Upper lobe of right lung (tissue), 1 donor: ENCODE results near the gene OR2A2. TPM values are rescaled to one million over a fixed set of nuclear protein-coding genes. Genes with fewer than 3 reads are reported as not detected.

Experiments used
- ATAC-seq: fragments of 200-7000 bp; cut with Tn5 transposase; one replicate; pipeline ENCODE4 v1.9.1; 2020; ENCODE audit warnings: mild to moderate bottlenecking, moderate library complexity
- DNase-seq: peaks from one replicate; pipeline ENCODE4 v3.0.0-alpha.2; 2020
- H3K27ac ChIP-seq: fragments of 200-600 bp; one replicate; pipeline ENCODE4 v1.8.0; 2022
- H3K27me3 ChIP-seq: fragments of 200-600 bp; one replicate; pipeline ENCODE4 v1.8.0; 2022; ENCODE audit warnings: mild to moderate bottlenecking
- H3K36me3 ChIP-seq: fragments of 200-600 bp; one replicate; pipeline ENCODE4 v1.8.0; 2022
- H3K4me1 ChIP-seq: fragments of 200-600 bp; one replicate; pipeline ENCODE4 v1.8.0; 2022
- H3K4me3 ChIP-seq: fragments of 200-600 bp; one replicate; pipeline ENCODE4 v1.8.0; 2022; ENCODE audit warnings: mild to moderate bottlenecking
- H3K9me3 ChIP-seq: fragments of 200-600 bp; one replicate; pipeline ENCODE4 v1.8.0; 2022
- intact Hi-C: fragments of 100-400 bp; cut with DNase I; formaldehyde crosslinking; loops from one replicate; pipeline ENCODE4 v1.11.0; 2022
- total RNA-seq: library from RNA; stranded (reverse); fragmentation: NEBNext Ultra II Directional; extraction: Animal tissue kit (Norgen Biotek cat#: 25700); gene quantifications from one replicate; pipeline ENCODE4 v1.2.1, GENCODE V29; 2021
- TF ChIP-seq, protein P1 (sequence below): fragments of 200-600 bp; IDR thresholded peaks from one replicate; pipeline ENCODE4 v1.8.0; 2022; ENCODE audit warnings: antibody characterized with exemption
- donor health status: DM: no; HTN: yes; CAD: no; lungs with severe emphysema.

Gene OR2A2
- total RNA-seq, 1 donor from 2014 or later, result not detected

DNA sequence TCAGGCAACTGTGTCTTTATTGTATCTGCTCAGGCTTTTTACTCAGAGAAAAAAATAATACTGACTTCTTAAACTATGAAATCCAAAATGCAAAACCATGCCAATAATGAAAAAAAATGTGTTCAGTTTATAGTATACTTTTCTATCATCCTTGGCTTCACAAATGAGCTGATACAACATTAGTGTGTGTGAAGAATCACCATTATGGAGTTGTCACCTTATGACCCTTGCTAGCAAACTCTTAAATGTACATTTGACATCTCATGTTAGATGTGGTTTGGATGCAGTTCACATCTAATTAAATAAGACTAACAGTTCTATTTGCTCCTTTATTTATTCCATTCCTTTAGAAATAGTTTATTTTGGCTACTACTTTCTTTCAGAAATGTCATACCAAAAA lies 4.2 kb upstream of the OR2A2 start:
- Histone ChIP-seq H3K27ac (no peak overlapping the region), H3K9me3 (no peaks in the 10 kb centered on the region), H3K4me1 (no peaks in the 10 kb centered on the region), H3K27me3 (no peaks in the 10 kb centered on the region), H3K4me3 (no peak overlapping the region), H3K36me3 (no peaks in the 10 kb centered on the region)
- ATAC-seq, result no peak
- intact Hi-C loops, result no loop called here
- no peak for DNase-seq
- TF ChIP-seq, protein P1, sequence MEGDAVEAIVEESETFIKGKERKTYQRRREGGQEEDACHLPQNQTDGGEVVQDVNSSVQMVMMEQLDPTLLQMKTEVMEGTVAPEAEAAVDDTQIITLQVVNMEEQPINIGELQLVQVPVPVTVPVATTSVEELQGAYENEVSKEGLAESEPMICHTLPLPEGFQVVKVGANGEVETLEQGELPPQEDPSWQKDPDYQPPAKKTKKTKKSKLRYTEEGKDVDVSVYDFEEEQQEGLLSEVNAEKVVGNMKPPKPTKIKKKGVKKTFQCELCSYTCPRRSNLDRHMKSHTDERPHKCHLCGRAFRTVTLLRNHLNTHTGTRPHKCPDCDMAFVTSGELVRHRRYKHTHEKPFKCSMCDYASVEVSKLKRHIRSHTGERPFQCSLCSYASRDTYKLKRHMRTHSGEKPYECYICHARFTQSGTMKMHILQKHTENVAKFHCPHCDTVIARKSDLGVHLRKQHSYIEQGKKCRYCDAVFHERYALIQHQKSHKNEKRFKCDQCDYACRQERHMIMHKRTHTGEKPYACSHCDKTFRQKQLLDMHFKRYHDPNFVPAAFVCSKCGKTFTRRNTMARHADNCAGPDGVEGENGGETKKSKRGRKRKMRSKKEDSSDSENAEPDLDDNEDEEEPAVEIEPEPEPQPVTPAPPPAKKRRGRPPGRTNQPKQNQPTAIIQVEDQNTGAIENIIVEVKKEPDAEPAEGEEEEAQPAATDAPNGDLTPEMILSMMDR, result no peak

DNA sequence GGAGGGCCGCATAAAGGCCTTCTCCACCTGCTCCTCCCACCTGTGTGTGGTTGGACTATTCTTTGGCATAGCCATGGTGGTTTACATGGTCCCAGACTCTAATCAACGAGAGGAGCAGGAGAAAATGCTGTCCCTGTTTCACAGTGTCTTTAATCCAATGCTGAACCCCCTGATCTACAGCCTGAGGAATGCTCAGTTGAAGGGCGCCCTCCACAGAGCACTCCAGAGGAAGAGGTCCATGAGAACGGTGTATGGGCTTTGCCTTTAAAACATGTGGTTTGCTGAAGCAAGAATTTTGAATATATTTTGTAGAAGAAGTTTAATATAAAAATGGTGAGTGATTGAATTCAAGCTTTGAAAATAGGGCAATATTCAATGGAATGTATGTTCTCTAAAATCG lies 889 bp downstream of the OR2A2 start:
- no peak for ATAC-seq
- H3K27me3 ChIP-seq, result peaks cover 3% of the 10 kb centered on the region
- intact Hi-C loops, result no loop called here

DNA sequence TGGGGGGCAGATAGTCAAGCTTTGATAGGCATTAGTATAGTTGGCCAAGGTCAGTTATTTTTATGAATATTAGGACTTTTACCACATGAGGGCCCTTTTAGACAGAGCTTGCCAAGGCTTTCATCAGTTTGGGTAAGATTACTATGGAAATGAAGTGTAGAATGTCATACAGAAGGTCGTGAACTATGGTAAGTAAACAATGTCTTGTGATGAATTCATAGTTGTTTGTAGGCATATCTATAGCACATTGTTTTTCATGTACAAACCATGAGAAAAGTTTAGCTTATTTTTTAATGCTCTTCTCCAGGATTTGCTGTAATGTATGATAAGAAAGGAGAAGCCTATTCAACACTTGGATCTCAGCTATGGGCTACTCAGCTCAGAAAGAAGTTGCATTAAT lies 4.3 kb downstream of the OR2A2 start:
- ATAC-seq (no peak), DNase-seq (no peak)
- H3K9me3 ChIP-seq, result no peaks in the 10 kb centered on the region
- H3K4me1 ChIP-seq, result no peaks in the 10 kb centered on the region
- no peak overlapping the region for H3K27ac ChIP-seq
- intact Hi-C loops, result no loop called here
- no peak overlapping the region for H3K4me3 ChIP-seq
- TF ChIP-seq, protein P1, result no peak
- H3K27me3 ChIP-seq, result peaks cover 3% of the 10 kb centered on the region
- no peaks in the 10 kb centered on the region for H3K36me3 ChIP-seq

More for the DNA sequence above, 889 bp downstream of the OR2A2 start:
- H3K27ac ChIP-seq, result no peak overlapping the region
- no peak for DNase-seq
- H3K9me3 ChIP-seq, result no peaks in the 10 kb centered on the region
- no peak overlapping the region for H3K4me3 ChIP-seq
- TF ChIP-seq, protein P1, result no peak
- H3K36me3 ChIP-seq, result no peaks in the 10 kb centered on the region
- H3K4me1 ChIP-seq, result no peaks in the 10 kb centered on the region

DNA sequence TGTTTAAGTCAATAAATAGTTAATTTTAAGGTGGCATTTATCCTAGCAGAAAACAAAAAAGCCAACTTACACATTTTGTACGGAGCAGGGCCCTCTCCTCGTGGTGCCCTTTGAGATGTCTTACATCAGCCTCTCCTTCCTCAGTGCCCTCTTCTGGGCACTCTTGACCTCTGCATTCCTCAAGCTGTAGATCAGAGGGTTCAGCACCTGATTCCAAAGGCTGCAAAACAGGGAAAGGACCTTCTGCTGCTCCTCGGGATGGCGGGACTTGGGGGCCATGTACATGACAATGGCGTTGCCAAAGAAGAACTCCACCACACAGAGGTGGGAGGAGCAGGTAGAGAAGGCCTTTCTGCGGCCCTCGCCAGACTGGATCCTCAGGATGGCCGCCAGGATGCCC lies 9.0 kb downstream of the OR2A2 start:
- TF ChIP-seq, protein P1, result no peak
- no peaks in the 10 kb centered on the region for H3K9me3 ChIP-seq
- H3K4me1 ChIP-seq, result no peaks in the 10 kb centered on the region
- ATAC-seq (no peak), DNase-seq (no peak)
- no peaks in the 10 kb centered on the region for H3K27me3 ChIP-seq
- no peaks in the 10 kb centered on the region for H3K36me3 ChIP-seq
- intact Hi-C loops, result no loop called here
- no peak overlapping the region for H3K27ac ChIP-seq
- no peak overlapping the region for H3K4me3 ChIP-seq

DNA sequence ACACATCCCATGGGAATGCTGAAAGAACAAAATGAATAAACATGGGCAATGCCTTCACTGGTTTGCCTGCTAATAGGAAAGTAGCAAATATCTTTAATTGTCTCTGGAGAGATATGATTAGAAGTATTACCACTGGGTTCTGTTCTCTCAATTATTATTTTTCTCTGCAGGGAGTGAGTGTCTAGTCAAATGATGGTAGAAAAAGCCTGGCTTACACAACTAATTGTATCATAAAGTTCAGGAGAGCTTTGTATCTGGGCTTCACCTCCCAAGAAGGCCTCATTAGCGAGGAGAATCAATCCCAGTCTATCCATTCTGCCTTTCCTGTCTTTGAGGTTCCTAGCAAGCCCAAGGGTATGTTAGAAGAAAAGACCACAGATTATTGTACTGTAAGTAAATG lies 13.5 kb downstream of the OR2A2 start, which contains the start of gene OR2A14:
Gene OR2A14, plus strand, starts transcription at position 301 of the 400 bp plus-strand sequence. CDS start 5,937 bp downstream, outside the sequence.
- no peaks in the 10 kb centered on the region for H3K36me3 ChIP-seq
- no peaks in the 10 kb centered on the region for H3K27me3 ChIP-seq
- no peak for ATAC-seq
- intact Hi-C loops, result no loop called here
- H3K27ac ChIP-seq, result no peak within 1 kb of the TSS
- no peak for DNase-seq
- no peaks in the 10 kb centered on the region for H3K9me3 ChIP-seq
- TF ChIP-seq, protein P1, result no peak
- H3K4me1 ChIP-seq, result no peaks in the 10 kb centered on the region
- H3K4me3 ChIP-seq, result no peak within 1 kb of the TSS
